Stimulated activated CD4-positive, alpha-beta T cell treated with anti-CD3 and anti-CD28 coated beads, Interleukin-4, amount 100 ng/mL, for 1 hour (primary cell): ENCODE measurements around the gene ZNF77.
"Not testable (repeated sequence)": the region's sequence is repeated elsewhere in the genome, so short reads cannot be mapped to it uniquely, and the experiment has no call there.

Source experiments
- DNase-seq: peaks from one replicate; pipeline ENCODE4 v3.0.0-alpha.2; 2020

Gene ZNF77

DNA sequence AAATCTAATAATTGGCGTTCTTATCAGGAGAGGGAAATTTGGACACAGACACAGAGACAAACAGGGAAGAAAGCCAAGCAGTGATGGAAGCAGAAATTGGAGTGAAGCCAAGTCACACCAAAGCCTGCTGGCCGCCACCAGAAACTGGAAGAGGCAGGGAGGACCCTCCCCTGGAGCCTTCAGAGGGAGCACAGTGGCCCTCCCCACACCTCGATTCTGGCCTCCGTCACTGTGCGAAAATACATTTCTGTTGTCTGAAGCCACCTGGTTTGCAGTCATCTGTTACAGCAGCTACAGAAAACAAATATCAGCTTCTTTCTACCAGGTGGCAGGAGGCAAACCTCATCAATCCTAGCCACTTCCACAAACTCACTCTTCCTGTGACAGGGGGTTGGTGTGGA, 24.3 kb upstream of the ZNF77 start:
- no peak for DNase-seq

DNA sequence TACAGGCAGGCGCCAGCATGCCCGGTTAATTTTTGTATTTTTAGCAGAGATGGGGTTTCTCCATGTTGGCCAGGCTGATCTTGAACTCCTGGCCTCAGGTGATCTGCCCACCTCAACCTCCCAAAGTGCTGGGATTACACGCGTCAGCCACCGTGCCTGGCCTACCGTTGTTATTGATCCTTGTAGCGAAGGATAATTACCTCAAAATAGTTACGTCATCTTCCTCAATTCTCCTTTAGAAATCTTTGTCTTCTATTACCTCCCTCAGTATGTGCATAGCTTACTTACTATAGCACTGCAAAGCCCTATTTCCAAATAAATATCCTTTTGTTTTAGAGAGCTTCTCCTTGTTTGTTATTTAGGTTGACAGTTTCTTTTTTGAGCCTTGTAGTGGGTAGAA, 23.2 kb upstream of the ZNF77 start:
- DNase-seq, result no peak

GRCh38 chr19:2964874-2965273, 20.1 kb upstream of the ZNF77 start:
- no peak for DNase-seq

GRCh38 chr19:2963631-2964030, 18.9 kb upstream of the ZNF77 start:
- DNase-seq, result not testable (repeated sequence)

DNA sequence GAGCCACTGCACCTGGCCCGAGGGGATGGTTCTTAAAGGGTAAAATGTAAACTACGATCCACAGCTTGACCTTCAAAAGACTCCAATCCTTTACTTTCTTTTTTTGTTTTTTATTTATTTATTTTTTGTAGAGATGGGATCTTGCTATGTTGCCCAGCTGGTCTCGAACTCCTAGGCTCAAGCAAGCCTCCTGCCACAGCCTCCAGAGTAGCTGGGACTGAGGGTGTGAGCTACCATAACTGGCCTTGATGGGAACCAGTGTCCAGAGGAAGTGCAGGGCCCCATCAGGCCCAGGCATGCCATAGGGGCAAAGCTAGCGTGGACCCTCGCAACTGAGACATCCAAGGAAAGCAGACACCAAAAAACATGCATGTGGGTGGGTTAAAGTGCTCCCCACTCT, 18.4 kb upstream of the ZNF77 start:
- no peak for DNase-seq

GRCh38 chr19:2962018-2962670, 17.4 kb upstream of the ZNF77 start:
- DNase-seq, result no peak

DNA sequence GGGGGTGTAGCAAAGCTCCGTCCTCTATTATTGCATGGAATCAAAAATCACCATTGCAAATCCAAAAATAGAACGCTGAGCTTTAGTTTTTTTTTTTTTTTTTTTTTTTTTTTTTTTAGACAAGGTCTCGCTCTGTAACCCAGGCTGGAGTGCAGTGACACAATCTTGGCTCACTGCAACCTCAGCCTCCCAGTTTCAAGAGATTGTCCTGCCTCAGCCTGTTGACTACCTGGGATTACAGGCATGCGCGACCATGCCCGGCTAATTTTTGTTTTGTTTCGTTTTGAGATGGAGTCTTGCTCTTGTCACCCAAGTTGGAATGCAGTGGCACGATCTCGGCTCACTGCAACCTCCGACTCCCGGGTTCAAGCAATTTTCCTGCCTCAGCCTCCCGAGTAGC, 15.3 kb upstream of the ZNF77 start:
- DNase-seq, result no peak

- DNase-seq, result no peak
Measured at GRCh38 chr19:2957160-2957559, 12.4 kb upstream of the ZNF77 start.

DNA sequence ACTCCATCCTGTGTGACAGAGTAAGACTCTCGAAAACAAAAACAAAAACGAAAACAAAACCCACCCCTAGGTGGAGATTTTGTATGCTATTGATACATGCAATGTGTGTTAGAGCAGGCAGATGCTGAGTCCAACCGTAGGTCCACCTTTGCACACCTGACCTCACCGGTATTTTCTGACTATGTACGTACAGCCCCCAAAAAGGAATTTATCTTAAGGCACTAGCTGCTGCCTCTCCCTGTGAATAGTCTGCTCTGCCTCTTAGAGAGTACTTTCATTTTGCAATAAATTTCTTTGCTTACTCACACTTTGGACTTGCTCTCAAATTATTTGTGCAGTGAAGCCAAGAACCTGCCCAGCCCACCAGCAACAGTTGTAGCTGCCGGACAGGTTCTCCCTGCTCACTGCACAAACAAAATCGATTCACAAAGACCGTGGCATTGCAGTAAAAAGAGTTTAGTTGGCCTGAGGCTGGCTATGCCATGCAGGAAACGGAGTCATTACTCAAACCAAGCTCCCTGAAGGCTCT, 8.2 kb upstream of the ZNF77 start:
- DNase-seq, result no peak

DNA sequence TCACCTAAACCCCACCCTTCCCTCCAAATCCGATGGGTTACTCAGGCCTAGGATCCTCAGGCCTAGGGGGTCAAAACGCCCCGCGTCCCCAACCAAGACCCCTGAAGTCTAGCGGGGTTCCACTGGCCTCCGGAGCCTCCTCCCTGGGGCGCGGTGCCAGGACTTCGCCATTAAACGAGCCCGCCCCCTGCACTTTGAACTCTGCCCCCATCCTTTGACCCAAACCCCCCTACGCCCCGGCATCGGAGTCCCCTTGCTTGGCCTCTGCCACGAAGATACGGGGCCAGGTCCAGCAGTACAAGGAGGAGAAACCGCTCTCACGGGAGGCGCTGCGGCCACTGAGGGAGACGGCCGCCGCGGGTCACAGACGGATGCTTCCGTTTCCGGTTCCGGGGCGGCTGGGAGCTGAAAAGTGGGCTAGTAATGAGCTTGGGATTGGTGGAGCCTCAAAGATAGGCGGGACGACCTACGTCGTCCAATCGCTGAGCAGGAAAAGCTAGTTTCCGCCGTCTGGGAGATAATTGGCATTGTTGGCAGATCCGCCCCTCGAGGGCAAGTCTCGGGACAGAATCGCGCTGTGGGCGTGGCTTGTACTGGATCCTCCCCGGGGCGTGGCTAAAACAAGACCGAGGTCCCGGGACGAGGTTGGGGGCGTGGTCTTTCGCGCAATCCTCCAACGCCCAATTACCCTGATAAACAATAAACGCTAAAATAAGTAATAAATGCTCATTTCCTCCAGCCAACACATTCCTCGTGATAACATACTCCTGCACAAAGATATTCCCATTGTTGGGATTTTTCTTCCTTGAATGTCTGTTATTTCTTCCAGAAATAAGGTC, 5.7 kb upstream of the ZNF77 start:
- DNase-seq, result peak; percentile 100

GRCh38 chr19:2949939-2950285, 5.1 kb upstream of the ZNF77 start:
- DNase-seq, result no peak

DNA sequence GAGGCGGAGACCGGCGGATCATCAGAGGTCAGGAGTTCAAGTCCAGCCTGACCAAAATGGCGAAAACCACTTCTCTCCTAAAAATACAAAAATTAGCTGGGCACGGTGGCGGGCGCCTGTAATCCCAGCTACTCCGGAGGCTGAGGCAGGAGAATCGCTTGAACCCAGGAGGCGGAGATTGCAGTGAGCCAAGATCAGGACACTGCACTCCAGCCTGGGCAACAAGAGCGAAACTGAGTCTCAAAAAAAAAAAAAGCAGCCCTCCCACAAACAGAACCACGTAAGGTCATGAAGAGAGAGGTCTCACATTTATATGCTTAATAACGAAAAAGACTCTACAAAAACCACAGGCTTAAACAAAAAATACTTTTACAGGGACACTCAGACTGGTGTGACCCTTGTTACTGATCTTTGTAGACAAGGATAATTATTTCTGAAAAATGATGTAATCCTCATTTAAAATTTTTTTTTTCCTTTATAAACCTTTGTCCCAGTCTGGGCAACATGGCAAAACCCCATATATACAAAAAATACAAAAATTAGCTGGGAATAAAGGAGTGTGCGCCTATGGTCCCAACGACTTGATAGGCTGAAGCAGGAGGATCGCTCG, 909 bp upstream of the ZNF77 start:
- DNase-seq, result no peak

DNA sequence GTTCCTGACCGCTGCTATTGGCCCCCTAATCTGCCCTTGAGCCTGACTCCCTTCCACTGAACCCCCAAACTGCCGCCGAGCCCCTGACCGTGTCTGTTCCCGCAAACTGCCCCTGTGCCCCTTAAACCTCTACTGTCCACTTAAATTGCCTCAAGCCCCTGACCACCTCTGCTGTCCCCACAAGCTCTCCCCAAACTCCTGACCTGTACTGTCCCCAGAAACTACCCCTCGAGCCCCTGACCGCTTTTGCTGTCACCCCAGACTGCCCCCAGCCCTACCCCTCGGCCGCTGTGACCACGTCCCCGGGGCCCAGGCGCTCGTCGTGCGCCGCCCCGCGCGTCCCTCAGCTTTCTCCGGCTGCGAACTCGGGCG, 382 bp downstream of the ZNF77 start:
- no peak for DNase-seq

- DNase-seq, result no peak
Measured at GRCh38 chr19:2942928-2943640, 1.7 kb downstream of the ZNF77 start.

DNA sequence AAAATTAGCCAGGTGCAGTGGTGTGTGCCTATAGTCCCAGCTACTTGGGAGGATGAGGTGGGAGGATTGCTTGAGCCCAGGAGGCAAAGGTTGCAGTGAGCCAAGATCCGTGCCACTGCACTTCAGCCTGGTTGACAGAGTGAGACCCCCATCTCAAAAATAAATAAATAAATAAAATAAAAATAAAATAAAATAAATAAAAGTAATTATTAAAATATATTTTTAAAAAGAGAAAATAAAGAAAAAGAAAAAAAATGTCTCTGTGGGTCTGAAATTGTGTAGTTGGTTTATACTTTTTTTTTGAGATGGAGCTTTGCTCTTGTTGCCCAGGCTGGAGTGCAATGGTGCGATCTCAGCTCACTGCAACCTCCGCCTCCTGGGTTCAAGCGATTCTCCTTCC, 8.9 kb downstream of the ZNF77 start:
- not testable (repeated sequence) for DNase-seq

DNA sequence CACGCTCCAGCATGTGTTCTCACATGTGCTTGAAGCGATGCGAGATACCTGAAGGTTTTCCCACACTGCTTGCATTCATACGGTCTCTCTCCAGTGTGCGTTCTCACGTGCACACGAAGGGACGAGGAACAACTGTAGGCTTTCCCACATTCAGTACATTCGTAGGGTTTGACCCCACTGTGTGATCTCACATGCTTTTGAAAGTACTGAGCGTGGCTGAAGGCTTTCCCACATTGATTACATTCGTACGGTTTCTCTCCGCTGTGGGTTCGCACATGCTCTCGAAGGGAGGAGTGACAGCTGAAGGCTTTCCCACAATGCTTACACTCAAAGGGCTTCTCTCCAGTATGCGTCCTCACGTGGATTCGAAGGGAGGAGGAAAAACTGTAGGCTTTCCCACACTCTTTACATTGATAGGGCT, 11.3 kb downstream of the ZNF77 start:
- no peak for DNase-seq

DNA sequence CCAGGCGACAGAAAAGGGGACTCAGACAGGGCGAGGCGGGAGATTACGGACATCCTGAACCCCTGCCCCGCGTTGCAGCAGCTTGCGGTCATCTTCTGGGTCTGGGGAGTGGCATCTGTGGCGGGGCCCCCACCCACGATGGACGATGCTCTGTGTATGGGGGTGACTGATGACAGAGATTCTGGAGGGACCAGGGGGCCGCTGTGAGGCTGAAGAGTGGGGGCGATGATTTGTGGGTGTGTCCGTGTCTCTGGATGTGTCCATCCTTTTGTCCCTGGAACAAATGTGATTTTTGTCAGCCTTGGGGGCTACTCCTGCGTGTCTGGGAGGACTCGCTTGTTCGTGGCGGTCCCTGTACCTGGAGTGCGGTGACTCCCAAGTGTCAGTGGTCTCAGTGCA, 17.7 kb downstream of the ZNF77 start:
- DNase-seq, result no peak

- DNase-seq, result no peak
Measured at GRCh38 chr19:2926341-2927031, 18.3 kb downstream of the ZNF77 start.

- no peak for DNase-seq
Measured at GRCh38 chr19:2923510-2923909, 21.3 kb downstream of the ZNF77 start.

- no peak for DNase-seq
Measured at GRCh38 chr19:2922987-2923386, 21.8 kb downstream of the ZNF77 start.

DNA sequence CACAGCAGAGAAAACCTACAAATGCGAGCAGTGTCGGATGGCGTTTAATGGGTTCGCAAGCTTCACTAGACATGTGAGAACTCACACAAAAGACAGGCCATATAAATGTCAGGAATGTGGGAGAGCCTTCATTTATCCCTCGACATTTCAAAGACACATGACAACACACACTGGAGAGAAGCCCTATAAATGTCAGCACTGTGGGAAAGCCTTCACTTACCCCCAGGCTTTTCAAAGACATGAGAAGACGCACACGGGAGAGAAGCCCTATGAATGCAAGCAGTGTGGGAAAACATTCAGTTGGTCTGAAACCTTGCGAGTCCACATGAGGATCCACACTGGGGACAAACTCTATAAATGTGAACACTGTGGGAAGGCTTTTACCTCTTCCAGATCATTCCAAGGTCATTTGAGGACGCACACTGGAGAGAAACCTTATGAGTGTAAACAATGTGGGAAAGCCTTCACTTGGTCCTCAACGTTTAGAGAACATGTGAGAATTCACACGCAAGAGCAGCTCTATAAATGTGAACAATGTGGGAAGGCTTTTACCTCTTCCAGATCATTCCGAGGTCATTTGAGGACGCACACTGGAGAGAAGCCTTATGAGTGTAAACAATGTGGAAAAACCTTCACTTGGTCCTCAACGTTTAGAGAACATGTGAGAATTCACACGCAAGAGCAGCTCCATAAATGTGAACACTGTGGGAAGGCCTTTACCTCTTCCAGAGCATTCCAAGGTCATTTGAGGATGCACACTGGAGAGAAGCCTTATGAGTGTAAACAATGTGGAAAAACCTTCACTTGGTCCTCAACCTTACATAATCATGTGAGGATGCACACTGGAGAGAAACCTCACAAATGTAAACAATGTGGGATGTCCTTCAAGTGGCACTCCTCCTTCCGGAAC, 27.2 kb downstream of the ZNF77 start:
- DNase-seq, result no peak

GRCh38 chr19:2912306-2912705, 32.5 kb downstream of the ZNF77 start:
- no peak for DNase-seq
